HepG2 (cell line): Measurements from ENCODE around the gene UBE3B. TPM values are rescaled to one million over a fixed set of nuclear protein-coding genes. Genes with fewer than 3 reads are reported as not detected.

ENCODE experiments used
- ATAC-seq: fragments of 200-7000 bp; cut with Tn5 transposase; 3 replicates; pipeline ENCODE4 v1.9.1; 2020; ENCODE audit warnings: mild to moderate bottlenecking, moderate library complexity
- BruUV-seq: library from RNA; stranded (reverse); fragments of 400-500 nt; replicated peaks from 2 replicates; lab custom pipeline; 2021; lab: Mats Ljungman, UMichigan
- CTCF ChIA-PET: fragments of 300-600 bp; formaldehyde crosslinking; extraction: SDS; loops from one replicate; lab custom pipeline; 2021; ENCODE audit warnings: low total read pairs, inconsistent platforms, low intra/inter-chr PET ratio; lab: Yijun Ruan, JAX
- POLR2A ChIA-PET: fragments of 350-600 bp; sonication (Branson Sonifier 250); formaldehyde crosslinking; loops from one replicate; lab custom pipeline; 2020; ENCODE audit warnings: antibody characterized with exemption, inconsistent platforms; lab: Yijun Ruan, JAX
- DNase-seq: peaks from one replicate; pipeline ENCODE4 v3.0.0-alpha.2; 2015; ENCODE audit warnings: low spot score
- FAIRE-seq: peaks from 3 replicates; lab custom pipeline; 2011; peaks lifted over from hg19 to GRCh38; lab: Jason Lieb, UNC
- H2AFZ ChIP-seq: one replicate; pipeline ENCODE4 v1.6.1; 2011; ENCODE audit warnings: low read length, inconsistent platforms
- H3K27ac ChIP-seq: fragments of 300-600 bp; 3 replicates; pipeline ENCODE4 v1.8.0; 2011; ENCODE audit warnings: mixed run types, mild to moderate bottlenecking, mixed read lengths, low read length, inconsistent platforms; ENCODE audit not compliant: insufficient read depth; ENCODE audit errors: extremely low read length
- H3K27me3 ChIP-seq, 2 experiments: fragments of 200-600 bp in 1 of 2; 2 replicates in 1 of 2; 3 replicates in 1 of 2; pipeline versions ENCODE4 v1.6.0 to v1.8.0; 2011; ENCODE audit warnings: low read length in 2 of 2, mild to moderate bottlenecking in 2 of 2, moderate library complexity in 2 of 2, inconsistent platforms in 1 of 2; ENCODE audit not compliant: insufficient read depth in 2 of 2, control insufficient read depth in 1 of 2
- H3K36me3 ChIP-seq, 2 experiments: fragments of 200-600 bp in 1 of 2; replicated peaks in 1 of 2; 2 replicates in 1 of 2; 3 replicates in 1 of 2; pipeline versions ENCODE4 v1.5.1 to v1.8.0; 2011; ENCODE audit warnings: low read length in 2 of 2, inconsistent platforms in 1 of 2; ENCODE audit not compliant: insufficient read depth in 2 of 2, control insufficient read depth in 1 of 2
- H3K4me1 ChIP-seq: 2 replicates; pipeline ENCODE4 v1.5.1; 2012; ENCODE audit warnings: low read length, inconsistent platforms; ENCODE audit not compliant: insufficient read depth
- H3K4me2 ChIP-seq: 2 replicates; pipeline ENCODE4 v1.6.0; 2011; ENCODE audit warnings: low read depth, low read length, inconsistent platforms
- H3K4me3 ChIP-seq, 3 experiments: fragments of 200-600 bp in 1 of 3; sonication (generic), shearing (Covaris generic) in 1 of 3; replicated peaks in 1 of 3; 2 replicates each; pipeline ENCODE4 v1.5.1; 2011 to 2016; ENCODE audit warnings: low read length in 3 of 3, inconsistent platforms in 2 of 3, low read depth in 2 of 3, mild to moderate bottlenecking in 2 of 3, control low read depth in 1 of 3, mixed read lengths in 1 of 3; ENCODE audit not compliant: insufficient read depth in 1 of 3
- H3K79me2 ChIP-seq: one replicate; pipeline ENCODE4 v1.6.1; 2011; ENCODE audit warnings: low read length, inconsistent platforms; ENCODE audit not compliant: insufficient read depth
- H3K9ac ChIP-seq: 2 replicates; pipeline ENCODE4 v1.6.0; 2011; ENCODE audit warnings: mild to moderate bottlenecking, low read depth, low read length, inconsistent platforms; ENCODE audit not compliant: insufficient read depth
- H3K9me3 ChIP-seq: 2 replicates; pipeline ENCODE4 v1.5.1; 2012; ENCODE audit warnings: mild to moderate bottlenecking, low read length
- H4K20me1 ChIP-seq: 2 replicates; pipeline ENCODE4 v1.6.0; 2011; ENCODE audit warnings: inconsistent platforms, mild to moderate bottlenecking, low read length, moderate library complexity; ENCODE audit not compliant: insufficient read depth
- ATF2 ChIP-seq: sonication (generic); formaldehyde crosslinking; IDR thresholded peaks from 2 replicates; pipeline ENCODE4 v1.4.0; 2020; ENCODE audit warnings: missing genetic modification reagents
- CEBPZ ChIP-seq: IDR thresholded peaks from 2 replicates; pipeline ENCODE4 v1.6.1; 2012; ENCODE audit warnings: low read length, improper control_type of control experiment
- ELF1 ChIP-seq: sonication (generic); formaldehyde crosslinking; IDR thresholded peaks from 2 replicates; pipeline ENCODE4 v1.4.0; 2020; ENCODE audit warnings: missing genetic modification reagents
- GLMP ChIP-seq: sonication (generic); formaldehyde crosslinking; IDR thresholded peaks from 2 replicates; pipeline ENCODE4 v1.9.0; 2021; ENCODE audit warnings: missing genetic modification reagents, mild to moderate bottlenecking, borderline replicate concordance
- HMG20B ChIP-seq: conservative IDR thresholded peaks from 2 replicates; pipeline ENCODE4 v1.6.1; 2016; ENCODE audit warnings: missing genetic modification reagents, missing compliant biosample characterization
- MAFK ChIP-seq, 2 experiments: IDR thresholded peaks in 1 of 2; conservative IDR thresholded peaks in 1 of 2; 2 replicates each; pipeline ENCODE4 v1.6.1; 2011; ENCODE audit warnings: improper control_type of control experiment in 2 of 2, low read length in 2 of 2
- MIER3 ChIP-seq: IDR thresholded peaks from 2 replicates; pipeline ENCODE4 v1.6.1; 2016; ENCODE audit warnings: missing compliant biosample characterization, borderline replicate concordance
- MXI1 ChIP-seq: IDR thresholded peaks from 3 replicates; pipeline ENCODE4 v1.6.1; 2012; ENCODE audit warnings: low read depth, low read length, inconsistent platforms, borderline replicate concordance
- NFE2L1 ChIP-seq: sonication (generic); formaldehyde crosslinking; IDR thresholded peaks from 2 replicates; pipeline ENCODE4 v1.4.0; 2020; ENCODE audit warnings: missing genetic modification reagents, mild to moderate bottlenecking, borderline replicate concordance
- SP4 ChIP-seq: sonication (generic); formaldehyde crosslinking; IDR thresholded peaks from 2 replicates; pipeline ENCODE4 v1.8.1; 2023; ENCODE audit warnings: mild to moderate bottlenecking, missing genetic modification reagents
- ZFP91 ChIP-seq: sonication (generic); formaldehyde crosslinking; IDR thresholded peaks from 2 replicates; pipeline ENCODE4 v1.9.0; 2022; ENCODE audit warnings: missing genetic modification reagents, mild to moderate bottlenecking, borderline replicate concordance
- ZNF326 ChIP-seq: sonication (generic); formaldehyde crosslinking; IDR thresholded peaks from 2 replicates; pipeline ENCODE4 v1.4.0; 2020; ENCODE audit warnings: missing genetic modification reagents, borderline replicate concordance
- ZNF430 ChIP-seq: sonication (generic); formaldehyde crosslinking; IDR thresholded peaks from 2 replicates; pipeline ENCODE4 v1.9.0; 2021; ENCODE audit warnings: mild to moderate bottlenecking, missing genetic modification reagents
- ZNF614 ChIP-seq: IDR thresholded peaks from 2 replicates; pipeline ENCODE4 v1.6.1; 2018; ENCODE audit warnings: missing biosample characterization, missing genetic modification reagents, inconsistent platforms, borderline replicate concordance
- ZNF720 ChIP-seq: sonication (generic); formaldehyde crosslinking; IDR thresholded peaks from 2 replicates; pipeline ENCODE4 v1.4.0; 2020; ENCODE audit warnings: missing genetic modification reagents
- WGBS: methylation state at CpG from one replicate; pipeline ENCODE4 v1.1.6; 2017; ENCODE audit warnings: low lambda C conversion rate; 5-methylcytosine and 5-hydroxymethylcytosine counted together
- in situ Hi-C: cut with HindIII; loops from 2 replicates; pipeline ENCODE4 v1.10.0; 2017; ENCODE audit warnings: low pct_unique_long_range_greater_than_20kb; ENCODE audit not compliant: extremely low pct_ligation_motif_present
- intact Hi-C: fragments of 100-400 bp; cut with micrococcal nuclease; formaldehyde crosslinking; loops from one replicate; pipeline ENCODE4 v1.10.0; 2022; ENCODE audit not compliant: unreplicated experiment
- polyA plus RNA-seq, 8 experiments: library from polyadenylated mRNA; depleted of rRNA in 3 of 8; stranded (reverse) in 7 of 8; unstranded in 1 of 8; fragments of >200 nt; fragmentation: Illumina TruSeq in 4 of 8; extraction: Trizol in 4 of 8; gene quantifications; 2 replicates each; pipeline versions ENCODE4 v1.2.1 to v1.2.3, GENCODE V29; 2011 to 2016; ENCODE audit warnings: low read depth in 4 of 8, missing spikeins in 1 of 8, mixed read lengths in 1 of 8; ENCODE audit not compliant: insufficient read depth in 1 of 8
- total RNA-seq, 5 experiments: library from RNA; depleted of rRNA; stranded (reverse); fragments of >200 nt; fragmentation: Illumina TruSeq; extraction: Trizol; gene quantifications; 2 replicates each; pipeline ENCODE4 v1.2.3, GENCODE V29; 2016; ENCODE audit warnings: low read depth in 1 of 5

Gene UBE3B
- total and polyA plus RNA-seq, 2 of the 13 experiments (the other 11 are each of a cell fraction or from before 2014, with no cell fraction given) = 22.7 to 25.3 TPM

- Histone ChIP-seq H3K4me1 (peaks cover 3% of the 10 kb centered on the region), H3K4me3 (no peak overlapping the region), H3K9ac (no peak overlapping the region), H3K36me3 (peaks cover under 1 to 7% of the 10 kb centered on the region in 2 experiments; a peak in 3 of 5 replicates), H3K4me2 (no peak overlapping the region), H3K79me2 (no peaks in the 10 kb centered on the region), H3K9me3 (no peaks in the 10 kb centered on the region), H3K27me3 (no peaks in the 10 kb centered on the region), H2AFZ (no peak overlapping the region), H4K20me1 (no peaks in the 10 kb centered on the region), H3K27ac (no peak overlapping the region)
- POLR2A ChIA-PET = no interaction called here
- WGBS = 92% methylated on average over 24 of the region's 25 CpGs
- no peak for TF ChIP-seq MIER3 (CRISPR knock-in tag)
- TF ChIP-seq GLMP (CRISPR knock-in tag) = no peak
- no peak for TF ChIP-seq ZNF326 (CRISPR knock-in tag)
- TF ChIP-seq MXI1 = no peak
- no peak for TF ChIP-seq ATF2
- TF ChIP-seq ELF1 = no peak
- no peak for TF ChIP-seq NFE2L1 (CRISPR knock-in tag)
- TF ChIP-seq MAFK (conservative IDR thresholded peaks at IDR 0.05 in 1 of 2, IDR thresholded peaks at IDR 0.05 in 1 of 2; ENCODE audit: low read length in 2 of 2) = no peak
- no peak for TF ChIP-seq CEBPZ
- TF ChIP-seq ZNF614 (CRISPR knock-in tag) = no peak
- no peak for TF ChIP-seq HMG20B
- no peak for TF ChIP-seq SP4 (CRISPR knock-in tag)
- no peak for TF ChIP-seq ZNF430 (CRISPR knock-in tag)
- no peak for TF ChIP-seq ZFP91 (CRISPR knock-in tag)
- no peak for TF ChIP-seq ZNF720
- in situ Hi-C loops = no loop called here
- ATAC-seq (no peak), FAIRE-seq (no peak), DNase-seq (no peak)
- CTCF ChIA-PET = no interaction called here
- intact Hi-C loops = no loop called here
- BruUV-seq = no TSS peak
These were observed 57.9 kb downstream of the UBE3B start for GRCh38 chr12:109535231-109535862.
